ENCODE data around the gene CMIP.

DNA sequence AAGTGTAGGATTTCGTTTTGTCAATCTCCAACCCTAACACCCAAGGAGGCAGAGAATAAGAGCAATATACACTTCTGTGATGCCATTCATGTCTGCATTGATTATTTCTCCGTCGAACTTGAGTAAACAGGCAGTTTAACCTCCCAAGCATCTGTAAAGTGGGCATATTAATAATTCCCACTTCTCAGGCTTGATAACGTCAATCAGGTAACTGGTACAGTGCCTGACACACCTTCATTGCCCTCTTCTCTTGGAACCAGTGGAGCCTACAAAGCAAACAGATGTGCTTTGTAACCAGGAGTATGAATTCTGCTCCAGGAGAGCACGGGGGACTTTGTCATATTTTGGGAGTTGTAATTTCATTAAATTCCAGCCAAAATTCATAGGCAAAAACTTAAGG lies 302.0 kb downstream of the CMIP start:
- no peak for TF ChIP-seq CTCF (conservative IDR thresholded peaks at IDR 0.05; ENCODE audit: low read depth, low read length)
- TF ChIP-seq EZH2phosphoT487 (IDR thresholded peaks at IDR 0.05; ENCODE audit: borderline replicate concordance, low read length) = no peak
- no peak for TF ChIP-seq EZH2 (IDR thresholded peaks at IDR 0.05; ENCODE audit: low read length, unreplicated experiment)
